NCI-H2029 (cell line): ENCODE data around the gene IRAG1.
"Not testable (repeated sequence)": the region's sequence is repeated elsewhere in the genome, so short reads cannot be mapped to it uniquely, and the experiment has no call there.

Source experiments
- DNase-seq: peaks from one replicate; lab custom pipeline; 2025; lab: John Stamatoyannopoulos, UW

IRAG1 gene

GRCh38 chr11:10708131-10708530 is 14.6 kb upstream of the IRAG1 start:
- no peak for DNase-seq

GRCh38 chr11:10701982-10702381 is 8.4 kb upstream of the IRAG1 start:
- no peak for DNase-seq

DNA sequence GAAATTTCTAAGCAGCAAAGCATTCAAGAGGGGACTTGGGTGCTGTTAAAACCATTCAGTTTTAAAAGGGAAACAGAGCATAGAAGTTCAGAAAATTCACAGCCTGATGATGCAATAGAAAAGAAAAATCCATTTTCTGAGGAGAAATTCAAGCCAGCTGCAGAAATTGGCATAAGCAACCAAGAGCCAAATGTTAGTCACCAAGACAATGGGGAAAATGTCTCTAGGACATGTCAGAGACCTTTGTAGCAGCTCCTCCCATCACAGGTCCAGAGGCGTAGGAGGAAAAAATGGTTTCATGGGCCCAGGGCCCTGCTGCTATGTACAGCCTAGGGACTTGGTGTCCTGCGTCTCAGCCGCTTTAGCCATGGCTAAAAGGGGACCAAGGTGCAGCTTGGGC is 5.5 kb upstream of the IRAG1 start:
- no peak for DNase-seq

- no peak for DNase-seq
Observed at GRCh38 chr11:10697323-10697620, 3.7 kb upstream of the IRAG1 start.

GRCh38 chr11:10696468-10697322 is 3.1 kb upstream of the IRAG1 start:
- DNase-seq = no peak

DNA sequence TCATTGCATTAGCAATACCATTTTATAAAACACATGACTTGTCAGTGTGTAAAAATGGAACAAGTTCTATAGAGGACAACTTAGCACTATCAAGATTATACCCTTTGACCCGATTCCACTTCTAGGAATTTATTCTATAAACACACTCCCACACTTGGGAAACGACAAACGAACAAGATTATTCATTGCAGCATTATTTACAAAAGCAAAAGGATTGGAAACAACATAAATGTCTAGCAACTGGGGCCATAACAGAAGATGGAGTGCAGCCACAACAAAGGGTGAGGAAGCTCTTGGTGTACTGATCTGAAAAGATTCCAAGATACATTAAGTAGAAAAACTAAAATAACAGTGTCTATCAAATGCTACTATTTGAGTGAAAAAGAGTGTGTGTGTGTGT is 2.3 kb upstream of the IRAG1 start:
- DNase-seq = no peak

DNA sequence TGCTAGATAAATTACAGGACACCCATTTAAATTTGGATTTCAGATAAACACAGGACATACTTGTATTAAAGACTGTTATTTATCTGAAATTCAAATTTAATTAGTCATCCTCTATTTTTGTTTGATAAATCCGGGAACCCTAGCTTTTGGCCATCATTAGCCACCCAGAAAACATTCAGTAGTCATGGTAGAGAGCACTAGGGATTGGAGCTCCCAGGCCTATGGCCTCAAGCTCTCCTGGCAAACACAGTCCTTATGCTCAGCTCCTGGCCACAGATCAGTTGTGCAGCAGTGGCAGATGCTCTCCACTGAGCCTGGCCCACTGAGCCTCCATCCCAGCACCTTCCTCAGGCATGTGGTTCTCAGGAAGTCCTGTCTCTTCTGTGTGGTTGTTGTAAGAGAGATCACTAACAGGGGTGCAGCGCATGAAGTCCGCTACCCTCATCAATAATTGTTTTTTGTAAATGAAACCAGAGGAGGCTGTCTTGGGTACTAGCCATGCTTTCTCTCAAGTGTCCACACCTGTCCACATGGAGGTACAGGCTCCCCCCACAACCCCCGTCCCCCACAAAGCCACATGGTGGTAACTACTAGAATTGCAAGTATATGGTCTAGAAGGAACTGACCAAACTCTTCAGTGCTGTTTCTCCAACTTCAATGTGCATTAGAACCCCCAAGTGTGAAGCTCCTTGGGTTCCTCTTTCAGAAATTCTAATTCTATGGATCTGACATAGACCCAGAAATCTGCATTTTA is 1.1 kb upstream of the IRAG1 start:
- DNase-seq = no peak

GRCh38 chr11:10692531-10693115 is 932 bp downstream of the IRAG1 start:
- no peak for DNase-seq

GRCh38 chr11:10688401-10688800 is 5.2 kb downstream of the IRAG1 start:
- DNase-seq = no peak

GRCh38 chr11:10686311-10686710 is 7.2 kb downstream of the IRAG1 start:
- no peak for DNase-seq

GRCh38 chr11:10683429-10683828 is 10.1 kb downstream of the IRAG1 start:
- no peak for DNase-seq

GRCh38 chr11:10680956-10681487 is 12.5 kb downstream of the IRAG1 start:
- DNase-seq = no peak

DNA sequence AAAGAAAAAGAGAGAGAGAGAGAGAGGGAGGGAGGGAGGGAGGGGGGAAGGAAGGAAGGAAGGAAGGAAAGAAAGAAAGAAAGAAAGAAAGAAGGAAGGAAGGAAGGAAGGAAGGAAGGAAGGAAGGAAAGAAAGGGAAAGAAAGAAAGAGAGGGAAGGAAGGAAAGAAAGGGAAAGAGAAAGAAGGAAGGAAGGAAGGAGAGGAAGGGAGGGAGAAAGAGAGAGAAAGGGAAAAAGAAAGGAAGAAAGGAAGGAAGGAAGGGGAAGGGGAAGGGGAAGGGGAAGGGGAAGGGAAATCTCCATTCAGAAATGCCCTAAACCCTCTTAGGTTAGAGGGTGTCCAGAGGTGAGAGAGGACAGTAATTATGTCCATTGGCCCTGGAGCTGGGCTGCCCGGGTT is 13.3 kb downstream of the IRAG1 start:
- DNase-seq = not testable (repeated sequence)

DNA sequence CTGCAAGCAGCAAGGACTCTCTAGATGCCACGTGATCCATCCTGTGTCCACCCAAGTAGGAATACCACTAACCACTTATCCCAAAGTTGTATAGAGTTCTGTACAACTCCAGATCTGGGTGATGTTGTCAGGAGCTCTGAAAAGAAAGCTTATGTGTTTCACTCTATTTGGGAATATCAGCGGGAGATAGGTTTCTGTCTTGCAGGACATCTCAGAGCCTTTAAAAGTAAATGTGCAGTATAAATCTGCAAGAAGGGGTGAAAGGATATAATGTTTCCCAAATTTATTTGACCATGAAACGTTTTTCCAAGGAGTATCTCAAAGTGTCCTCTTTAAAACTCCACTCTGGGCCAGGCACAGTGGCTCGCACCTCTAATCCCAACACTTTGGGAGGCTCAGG is 13.9 kb downstream of the IRAG1 start:
- DNase-seq = no peak

GRCh38 chr11:10678101-10678500 is 15.5 kb downstream of the IRAG1 start:
- no peak for DNase-seq

DNA sequence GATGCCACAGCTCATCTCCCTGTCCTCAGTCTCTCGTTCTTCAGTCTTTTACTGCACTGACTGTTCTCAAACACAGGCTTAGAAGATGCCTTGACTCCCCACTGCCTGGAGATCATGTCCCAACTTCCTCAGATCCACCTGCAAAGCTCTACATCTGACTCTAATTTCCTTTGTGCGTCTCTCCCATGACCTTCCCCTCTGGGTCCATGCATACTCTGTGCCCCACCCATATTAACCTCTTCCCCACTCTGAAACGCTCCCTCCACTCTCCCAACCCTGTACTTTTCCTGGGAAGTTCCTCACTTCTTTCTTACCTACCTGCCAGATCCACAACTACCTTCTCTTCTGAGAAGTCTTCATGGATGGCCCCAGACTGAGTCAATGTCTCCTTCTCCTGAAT is 16.6 kb downstream of the IRAG1 start:
- no peak for DNase-seq

GRCh38 chr11:10674911-10675440 is 18.6 kb downstream of the IRAG1 start:
- no peak for DNase-seq

DNA sequence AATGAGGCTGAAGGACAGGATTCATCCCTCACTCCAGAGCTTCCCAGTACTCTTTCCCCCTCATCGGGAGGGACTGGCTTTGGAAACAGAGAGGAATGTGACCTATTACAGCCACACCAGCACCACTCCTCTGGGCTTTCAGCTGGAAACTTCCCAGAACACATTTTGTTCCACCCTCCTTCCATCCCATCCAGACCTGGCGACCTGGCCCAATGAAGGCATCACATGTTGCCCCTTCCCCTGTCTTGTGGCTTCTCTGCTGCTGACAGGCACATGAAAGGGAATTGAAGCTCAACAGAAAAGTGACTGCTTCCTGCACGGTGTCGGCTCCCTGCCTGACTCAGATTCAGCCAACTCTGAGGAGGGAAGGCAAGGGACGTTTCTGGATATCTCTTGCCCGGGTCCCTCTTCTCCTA is 19.1 kb downstream of the IRAG1 start:
- no peak for DNase-seq

DNA sequence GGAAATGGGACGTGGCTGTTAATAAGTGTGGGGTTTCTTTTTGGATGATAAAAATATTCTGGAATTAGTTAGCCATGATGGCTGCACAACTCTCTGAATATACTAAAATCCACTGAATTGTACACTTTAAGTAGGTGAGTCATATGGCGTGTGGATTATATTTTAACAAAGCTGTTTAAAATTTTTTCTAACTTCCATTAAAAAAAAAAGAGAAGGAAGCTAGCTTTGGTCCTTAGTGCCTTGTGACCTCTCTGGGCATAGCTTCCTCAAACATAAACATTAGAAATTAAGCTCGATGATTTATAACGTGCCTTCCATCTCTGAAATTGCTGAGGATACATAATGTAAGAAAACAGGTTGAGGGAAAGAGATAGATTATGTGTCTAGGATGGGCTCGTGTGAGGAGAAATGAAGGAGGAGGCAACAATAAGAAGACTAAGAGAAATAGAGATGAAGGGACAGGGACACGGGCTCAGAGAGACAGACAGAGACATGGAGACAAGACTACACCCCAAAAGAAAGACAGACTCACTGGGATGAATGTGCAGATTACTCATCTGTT is 20.0 kb downstream of the IRAG1 start:
- no peak for DNase-seq

DNA sequence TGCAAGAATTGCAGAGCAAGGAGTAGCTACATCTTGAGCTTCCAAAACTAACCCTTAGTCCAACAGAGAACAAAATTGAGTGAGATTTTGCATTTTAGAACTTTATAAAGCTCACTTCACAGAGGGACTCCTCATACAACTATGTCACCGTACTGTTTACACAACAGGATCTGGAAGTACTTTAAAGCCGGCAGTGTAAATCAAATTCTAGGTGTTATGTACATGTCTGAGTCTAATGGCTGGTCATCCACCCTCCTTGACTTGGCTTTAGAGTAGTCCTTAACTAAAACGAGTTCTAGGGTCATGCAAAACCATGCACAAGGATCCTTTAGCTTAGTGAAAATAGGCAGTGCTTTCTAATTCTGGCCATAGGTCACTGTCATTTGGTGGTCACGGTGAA is 23.5 kb downstream of the IRAG1 start:
- DNase-seq = no peak

GRCh38 chr11:10669258-10670033 is 24.1 kb downstream of the IRAG1 start:
- no peak for DNase-seq

DNA sequence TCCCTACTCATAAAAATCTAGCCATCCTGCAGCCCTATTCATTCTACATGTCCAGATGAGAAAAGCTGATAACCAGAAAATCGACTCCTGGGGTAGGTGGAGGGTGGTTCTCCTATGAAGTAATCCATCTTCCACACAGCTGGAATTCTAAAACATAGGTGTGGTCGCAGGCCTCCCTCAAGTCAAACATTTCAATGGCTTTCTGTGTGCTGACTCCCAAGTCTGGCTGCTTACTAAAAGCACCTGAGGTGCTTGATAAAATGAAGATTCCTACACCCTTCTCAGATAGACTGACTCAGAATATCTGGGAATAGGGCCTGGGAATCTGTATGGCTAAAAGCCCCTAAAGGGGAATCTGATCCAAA is 26.1 kb downstream of the IRAG1 start:
- DNase-seq = no peak
